ENCODE results near the gene PFDN2. TPM values are rescaled to one million over a fixed set of nuclear protein-coding genes. Genes with fewer than 3 reads are reported as not detected.

PFDN2 gene
- total and polyA plus RNA-seq, 10 of the 15 experiments (the other 5 are each of a cell fraction or from before 2014, with no cell fraction given): 30.0 to 141 (median 80.5) TPM

DNA sequence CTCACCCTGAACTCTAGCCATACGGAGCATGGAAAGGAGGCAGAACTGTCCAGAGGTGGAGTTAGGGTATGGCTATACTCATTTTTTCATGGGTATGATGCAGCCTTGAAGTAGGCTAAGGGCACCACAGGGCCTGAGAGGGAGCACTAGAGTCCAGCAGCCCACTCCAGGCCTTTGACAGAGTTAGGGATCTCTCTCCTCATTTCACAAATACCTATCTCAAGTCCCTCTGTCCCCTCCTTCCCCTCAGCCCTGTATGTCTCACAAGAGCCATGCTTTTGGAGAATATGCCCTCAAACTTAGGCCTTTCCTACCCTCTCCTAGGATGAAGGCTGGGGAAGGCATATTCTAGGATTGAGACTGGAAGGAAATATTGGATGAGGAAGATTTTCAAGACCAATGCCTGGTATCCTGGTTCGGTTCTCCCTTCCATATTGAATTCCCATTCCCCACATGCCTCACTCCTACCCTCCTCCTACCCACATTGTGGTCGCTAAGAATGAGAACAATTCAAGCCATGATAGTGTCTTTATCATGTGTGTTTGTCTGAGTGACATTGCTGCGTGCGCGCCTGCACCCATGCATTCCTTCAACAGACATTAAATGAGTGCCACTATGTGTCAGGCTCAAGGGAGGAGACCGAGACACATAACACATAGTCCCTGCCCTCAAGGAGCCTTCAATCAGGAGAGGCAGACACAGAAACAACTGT lies 25.9 kb downstream of the PFDN2 start:
- Histone ChIP-seq H3K27me3 (replicated peaks in 1 of 2; ENCODE audit: control insufficient read depth in 2 of 2, insufficient read depth in 2 of 2, low read length in 1 of 2) (no peaks in the 10 kb centered on the region), H3K79me2 (ENCODE audit: control insufficient read depth, insufficient read depth, low read length) (no peaks in the 10 kb centered on the region), H3K27ac (ENCODE audit: control insufficient read depth, insufficient read depth) (no peak overlapping the region), H3K9me3 (replicated peaks; ENCODE audit: control insufficient read depth, insufficient read depth, low read length) (no peaks in the 10 kb centered on the region), H3K4me2 (ENCODE audit: control insufficient read depth, insufficient read depth) (no peak overlapping the region), H3K36me3 (ENCODE audit: control insufficient read depth in 2 of 2, insufficient read depth in 2 of 2, low read length in 1 of 2) (no peaks in the 10 kb centered on the region), H2AFZ (ENCODE audit: control insufficient read depth, low read depth, low read length) (no peak overlapping the region), H3K4me3 (no peak overlapping the region), H3K9ac (ENCODE audit: control insufficient read depth, insufficient read depth, low read length) (no peak overlapping the region), H3K4me1 (ENCODE audit: control insufficient read depth, insufficient read depth, low read length) (peaks cover 26% of the 10 kb centered on the region), H4K20me1 (ENCODE audit: control insufficient read depth, insufficient read depth) (no peaks in the 10 kb centered on the region)
- no peak for DNase-seq (ENCODE audit: low read depth, low spot score)
- ATAC-seq: no peak
- ChIA-PET CTCF (interaction anchor here (0.6 to 7.5 kb wide), 4 partner anchors 21 to 94 kb away, joined by 3 to 181 read pairs (median 6); partner anchors contain the start of genes TSTD1 and USF1), POLR2A (no interaction called here), SMC1A (ENCODE audit: uncharacterized antibody, unreplicated experiment) (interaction anchor here (0.9 to 7.0 kb wide), 3 partner anchors 20 to 55 kb away, joined by 3 to 110 read pairs (median 4); partner anchors contain the start of gene ARHGAP30), RAD21 (ENCODE audit: unreplicated experiment) (interaction anchor here (6.7 kb wide), 1 partner anchor 21 kb away, joined by 90 read pairs; the partner anchor contains the start of gene ARHGAP30)
- no peak for FAIRE-seq
- no TSS peak for BruUV-seq (replicated peaks)
- TF ChIP-seq BCL11A (IDR thresholded peaks at IDR 0.05; ENCODE audit: low read depth, low read length): no peak
- no peak for TF ChIP-seq NR2C2 (IDR thresholded peaks at IDR 0.05; ENCODE audit: borderline replicate concordance, control insufficient read depth, insufficient read length, low read depth)
- TF ChIP-seq SRF (IDR thresholded peaks at IDR 0.05; ENCODE audit: low read depth in 2 of 2, low read length in 2 of 2): no peak
- TF ChIP-seq CBFB (IDR thresholded peaks at IDR 0.05; ENCODE audit: low read depth): no peak
- TF ChIP-seq, protein P1, sequence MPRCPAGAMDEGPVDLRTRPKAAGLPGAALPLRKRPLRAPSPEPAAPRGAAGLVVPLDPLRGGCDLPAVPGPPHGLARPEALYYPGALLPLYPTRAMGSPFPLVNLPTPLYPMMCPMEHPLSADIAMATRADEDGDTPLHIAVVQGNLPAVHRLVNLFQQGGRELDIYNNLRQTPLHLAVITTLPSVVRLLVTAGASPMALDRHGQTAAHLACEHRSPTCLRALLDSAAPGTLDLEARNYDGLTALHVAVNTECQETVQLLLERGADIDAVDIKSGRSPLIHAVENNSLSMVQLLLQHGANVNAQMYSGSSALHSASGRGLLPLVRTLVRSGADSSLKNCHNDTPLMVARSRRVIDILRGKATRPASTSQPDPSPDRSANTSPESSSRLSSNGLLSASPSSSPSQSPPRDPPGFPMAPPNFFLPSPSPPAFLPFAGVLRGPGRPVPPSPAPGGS (IDR thresholded peaks at IDR 0.05; ENCODE audit: borderline replicate concordance, insufficient read depth, low read depth, low read length, poor library complexity, severe bottlenecking): no peak
- no peak for TF ChIP-seq BMI1 (IDR thresholded peaks at IDR 0.05; ENCODE audit: borderline replicate concordance)
- no peak for TF ChIP-seq MTA2 (IDR thresholded peaks at IDR 0.05; ENCODE audit: low read depth)
- no peak for TF ChIP-seq DPF2 (IDR thresholded peaks at IDR 0.05)
- no peak for TF ChIP-seq KDM1A (IDR thresholded peaks at IDR 0.05; ENCODE audit: borderline replicate concordance)
- WGBS (ENCODE audit: insufficient coverage, insufficient replicate concordance, low lambda C conversion rate, missing lambda C conversion rate): 69% methylated on average over 7 of the region's 7 CpGs
- in situ Hi-C loops (cut with MboI): no loop called here
- intact Hi-C loops (cut with micrococcal nuclease; ENCODE audit: unreplicated experiment): no loop called here
